22Rv1 (cell line): ENCODE data around the gene GALM.

Experiments
- ZFX ChIP-seq: fragments of 450-650 bp; IDR thresholded peaks from 2 replicates; pipeline ENCODE4 v1.6.1; 2017; ENCODE audit warnings: antibody characterized with exemption, borderline replicate concordance
- TF ChIP-seq, protein P1 (sequence below): fragments of 450-650 bp; IDR thresholded peaks from 2 replicates; pipeline ENCODE4 v1.5.1; 2017; ENCODE audit warnings: mild to moderate bottlenecking

DNA sequence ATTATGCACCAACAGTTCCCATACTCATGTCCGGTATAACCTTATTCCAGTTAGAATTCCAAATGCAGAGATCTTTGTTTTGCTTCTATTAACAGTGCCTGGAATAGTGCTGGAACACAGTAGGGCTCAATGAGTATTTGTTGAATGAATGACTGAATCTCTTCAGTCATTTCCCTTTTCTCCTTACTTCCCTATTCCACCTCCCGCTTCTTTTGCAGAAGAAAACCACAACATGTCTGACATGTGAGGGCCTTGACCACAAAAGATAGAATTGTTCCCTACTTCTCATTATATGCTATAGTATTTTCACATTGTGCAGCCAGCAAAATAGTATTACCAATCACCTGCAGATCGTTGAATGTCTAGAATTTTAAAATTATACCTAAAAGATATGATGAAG is 43.7 kb upstream of the GALM start:
- TF ChIP-seq, protein P1, sequence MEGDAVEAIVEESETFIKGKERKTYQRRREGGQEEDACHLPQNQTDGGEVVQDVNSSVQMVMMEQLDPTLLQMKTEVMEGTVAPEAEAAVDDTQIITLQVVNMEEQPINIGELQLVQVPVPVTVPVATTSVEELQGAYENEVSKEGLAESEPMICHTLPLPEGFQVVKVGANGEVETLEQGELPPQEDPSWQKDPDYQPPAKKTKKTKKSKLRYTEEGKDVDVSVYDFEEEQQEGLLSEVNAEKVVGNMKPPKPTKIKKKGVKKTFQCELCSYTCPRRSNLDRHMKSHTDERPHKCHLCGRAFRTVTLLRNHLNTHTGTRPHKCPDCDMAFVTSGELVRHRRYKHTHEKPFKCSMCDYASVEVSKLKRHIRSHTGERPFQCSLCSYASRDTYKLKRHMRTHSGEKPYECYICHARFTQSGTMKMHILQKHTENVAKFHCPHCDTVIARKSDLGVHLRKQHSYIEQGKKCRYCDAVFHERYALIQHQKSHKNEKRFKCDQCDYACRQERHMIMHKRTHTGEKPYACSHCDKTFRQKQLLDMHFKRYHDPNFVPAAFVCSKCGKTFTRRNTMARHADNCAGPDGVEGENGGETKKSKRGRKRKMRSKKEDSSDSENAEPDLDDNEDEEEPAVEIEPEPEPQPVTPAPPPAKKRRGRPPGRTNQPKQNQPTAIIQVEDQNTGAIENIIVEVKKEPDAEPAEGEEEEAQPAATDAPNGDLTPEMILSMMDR: no peak
- TF ChIP-seq ZFX: no peak
